ENCODE measurements around the gene ZDHHC16.

The ZDHHC16 gene

GRCh38 chr10:97479939-97480338 lies 34.0 kb downstream of the ZDHHC16 start:
- DNase-seq (ENCODE audit: low read depth) = no peak

GRCh38 chr10:97481071-97481470 lies 35.1 kb downstream of the ZDHHC16 start:
- DNase-seq (ENCODE audit: low read depth) = no peak

GRCh38 chr10:97482381-97482780 lies 36.4 kb downstream of the ZDHHC16 start:
- DNase-seq (ENCODE audit: low read depth) = no peak

GRCh38 chr10:97483506-97483905 lies 37.5 kb downstream of the ZDHHC16 start:
- no peak for DNase-seq (ENCODE audit: low read depth)

GRCh38 chr10:97483921-97484320 lies 37.9 kb downstream of the ZDHHC16 start:
- DNase-seq (ENCODE audit: low read depth) = no peak

- DNase-seq (ENCODE audit: low read depth) = no peak
Measured at GRCh38 chr10:97485647-97486281, 39.8 kb downstream of the ZDHHC16 start.

GRCh38 chr10:97490592-97490991 lies 44.6 kb downstream of the ZDHHC16 start:
- no peak for DNase-seq (ENCODE audit: low read depth)

- no peak for DNase-seq (ENCODE audit: low read depth)
Measured at GRCh38 chr10:97494151-97494550, 48.2 kb downstream of the ZDHHC16 start.

GRCh38 chr10:97494863-97495506 lies 49.0 kb downstream of the ZDHHC16 start:
- no peak for DNase-seq (ENCODE audit: low read depth)

GRCh38 chr10:97497572-97498075 lies 51.6 kb downstream of the ZDHHC16 start:
- DNase-seq (ENCODE audit: low read depth) = peak; percentile 27

GRCh38 chr10:97498076-97498840 lies 52.3 kb downstream of the ZDHHC16 start, which contains the start of gene MMS19:
MMS19 (minus strand) TSS chr10:97498422; CDS start chr10:97498384, 38 bp downstream.
- DNase-seq (ENCODE audit: low read depth) = peak; percentile 97

GRCh38 chr10:97498841-97499560 lies 53.0 kb downstream of the ZDHHC16 start, which contains the start of gene UBTD1:
UBTD1 (plus strand) TSS chr10:97498924; CDS start chr10:97499204, 280 bp downstream.
- DNase-seq (ENCODE audit: low read depth) = no peak

- no peak for DNase-seq (ENCODE audit: low read depth)
Measured at GRCh38 chr10:97499561-97500296, 53.8 kb downstream of the ZDHHC16 start.

GRCh38 chr10:97500297-97500575 lies 54.3 kb downstream of the ZDHHC16 start:
- no peak for DNase-seq (ENCODE audit: low read depth)

GRCh38 chr10:97502916-97503315 lies 56.9 kb downstream of the ZDHHC16 start:
- DNase-seq (ENCODE audit: low read depth) = no peak

GRCh38 chr10:97503406-97503805 lies 57.4 kb downstream of the ZDHHC16 start:
- no peak for DNase-seq (ENCODE audit: low read depth)

- DNase-seq (ENCODE audit: low read depth) = no peak
Measured at GRCh38 chr10:97505152-97505551, 59.2 kb downstream of the ZDHHC16 start.

- DNase-seq (ENCODE audit: low read depth) = no peak
Measured at GRCh38 chr10:97506199-97506991, 60.4 kb downstream of the ZDHHC16 start.

All from stimulated activated CD8-positive, alpha-beta memory T cell treated with anti-CD3 and anti-CD28 coated beads, Interleukin-15, amount 100 ng/mL, for 1 hour (primary cell).